CD14-positive monocyte (primary cell): Measurements from ENCODE around the gene HAPLN2. TPM values are rescaled to one million over a fixed set of nuclear protein-coding genes. Genes with fewer than 3 reads are reported as not detected.

ENCODE experiments used
- DNase-seq, 3 donors: peaks; one replicate each; pipeline ENCODE4 v3.0.0-alpha.2; 2011 to 2022
- H2AFZ ChIP-seq: 2 replicates; pipeline ENCODE4 v1.6.0; 2012; ENCODE audit warnings: mild to moderate bottlenecking, low read depth, low read length, inconsistent platforms; ENCODE audit not compliant: insufficient read depth, poor library complexity, severe bottlenecking
- H3K27ac ChIP-seq, 2 donors: 1 replicate in 1 of 2; 2 replicates in 1 of 2; pipeline ENCODE4 v1.5.1; 2012 to 2013; ENCODE audit warnings: low read length in 2 of 2, control low read depth in 1 of 2, inconsistent platforms in 1 of 2, low read depth in 1 of 2, mild to moderate bottlenecking in 1 of 2
- H3K27me3 ChIP-seq, 2 donors: one replicate each; pipeline versions ENCODE4 v1.6.0 to v1.6.1; 2011 to 2013; ENCODE audit warnings: low read length in 2 of 2; ENCODE audit not compliant: control insufficient read depth in 2 of 2, insufficient read depth in 2 of 2
- H3K36me3 ChIP-seq, 2 donors: replicated peaks in 1 of 2; 1 replicate in 1 of 2; 2 replicates in 1 of 2; pipeline versions ENCODE4 v1.5.1 to v1.6.1; 2012 to 2013; ENCODE audit warnings: low read length in 2 of 2, control low read depth in 1 of 2, inconsistent platforms in 1 of 2, mild to moderate bottlenecking in 1 of 2; ENCODE audit not compliant: insufficient read depth in 2 of 2, control insufficient read depth in 1 of 2
- H3K4me1 ChIP-seq, 2 donors: 1 replicate in 1 of 2; 2 replicates in 1 of 2; pipeline versions ENCODE4 v1.5.1 to v1.6.1; 2012 to 2013; ENCODE audit warnings: low read length in 2 of 2, control low read depth in 1 of 2, inconsistent platforms in 1 of 2, mild to moderate bottlenecking in 1 of 2, moderate library complexity in 1 of 2; ENCODE audit not compliant: insufficient read depth in 2 of 2, control insufficient read depth in 1 of 2
- H3K4me2 ChIP-seq: replicated peaks from 2 replicates; pipeline ENCODE3; 2012; ENCODE audit warnings: low read length, moderate library complexity, mild to moderate bottlenecking; ENCODE audit not compliant: poor library complexity, severe bottlenecking; ENCODE audit errors: extremely low read depth
- H3K4me3 ChIP-seq, 3 experiments: fragments of 200-600 bp in 1 of 3; sonication (generic) in 1 of 3; replicated peaks in 1 of 3; 1 replicate in 2 of 3; 2 replicates in 1 of 3; pipeline ENCODE4 v1.5.1; 2011 to 2013; ENCODE audit warnings: low read length in 3 of 3, mild to moderate bottlenecking in 3 of 3, control low read depth in 2 of 3, low read depth in 2 of 3, inconsistent platforms in 1 of 3, moderate library complexity in 1 of 3
- H3K79me2 ChIP-seq: 2 replicates; pipeline ENCODE4 v1.6.0; 2012; ENCODE audit warnings: mild to moderate bottlenecking, control low read depth, inconsistent platforms, low read length, moderate library complexity; ENCODE audit not compliant: insufficient read depth
- H3K9ac ChIP-seq: 2 replicates; pipeline ENCODE4 v1.6.0; 2017; ENCODE audit warnings: low read length, mild to moderate bottlenecking; ENCODE audit not compliant: insufficient read depth, poor library complexity, severe bottlenecking
- H3K9me3 ChIP-seq, 2 donors: replicated peaks in 1 of 2; 1 replicate in 1 of 2; 2 replicates in 1 of 2; pipeline versions ENCODE4 v1.5.1 to v1.6.1; 2012 to 2013; ENCODE audit warnings: low read length in 2 of 2, control low read depth in 1 of 2; ENCODE audit not compliant: control insufficient read depth in 1 of 2, insufficient read depth in 1 of 2
- H4K20me1 ChIP-seq: 2 replicates; pipeline ENCODE4 v1.6.0; 2012; ENCODE audit warnings: mild to moderate bottlenecking, low read length, control low read depth, moderate library complexity; ENCODE audit not compliant: insufficient read depth
- H3K27ac Mint-ChIP-seq, 7 donors: one replicate each; pipeline ENCODE4 v1.8.0; 2020; ENCODE audit warnings: mild to moderate bottlenecking in 7 of 7, mixed read lengths in 7 of 7, moderate library complexity in 6 of 7, inconsistent platforms in 2 of 7
- H3K27me3 Mint-ChIP-seq, 3 donors: one replicate each; pipeline ENCODE4 v1.8.0; 2021 to 2022; ENCODE audit warnings: low read depth in 3 of 3, mild to moderate bottlenecking in 3 of 3, mixed read lengths in 3 of 3, moderate library complexity in 3 of 3, inconsistent platforms in 1 of 3
- H3K36me3 Mint-ChIP-seq, 2 donors: one replicate each; pipeline ENCODE4 v1.8.0; 2020; ENCODE audit warnings: mixed read lengths in 2 of 2, inconsistent platforms in 1 of 2, mild to moderate bottlenecking in 1 of 2
- H3K4me1 Mint-ChIP-seq: one replicate; pipeline ENCODE4 v1.8.0; 2020; ENCODE audit warnings: mild to moderate bottlenecking, mixed read lengths
- H3K4me3 Mint-ChIP-seq, 2 donors: one replicate each; pipeline ENCODE4 v1.8.0; 2020; ENCODE audit warnings: mild to moderate bottlenecking in 2 of 2, mixed read lengths in 2 of 2, moderate library complexity in 1 of 2
- H3K9me3 Mint-ChIP-seq, 7 donors: one replicate each; pipeline ENCODE4 v1.8.0; 2020 to 2022; ENCODE audit warnings: mixed read lengths in 7 of 7, mild to moderate bottlenecking in 6 of 7, moderate library complexity in 6 of 7, inconsistent platforms in 2 of 7
- WGBS: methylation state at CpG from one replicate; pipeline ENCODE4 v1.1.5; 2013; ENCODE audit warnings: missing lambda C conversion rate; ENCODE audit not compliant: insufficient coverage; 5-methylcytosine and 5-hydroxymethylcytosine counted together
- intact Hi-C, 2 donors: fragments of 100-400 bp; cut with micrococcal nuclease; formaldehyde crosslinking; loops; one replicate each; pipeline versions ENCODE4 v1.15.0 to v1.15.1; 2023
- polyA minus RNA-seq: library from RNA; depleted of rRNA, polyadenylated mRNA; stranded (reverse); fragments of >200 nt; gene quantifications from 2 replicates; pipeline ENCODE4 v1.2.3, GENCODE V29; 2012
- polyA plus RNA-seq, 3 donors: library from polyadenylated mRNA; depleted of rRNA in 1 of 3; unstranded in 2 of 3; stranded (reverse) in 1 of 3; fragments of 300-500 nt in 2 of 3; fragments of >200 nt in 1 of 3; fragmentation: Illumina TruSeq in 2 of 3; gene quantifications; 1 replicate in 2 of 3; 2 replicates in 1 of 3; pipeline ENCODE4 v1.2.3, GENCODE V29; 2012 to 2021
- total RNA-seq, 12 experiments: library from RNA in 1 of 12; stranded (reverse) in 1 of 12; fragments of 120-200 nt in 1 of 12; gene quantifications; one replicate each; pipeline ENCODE4 v1.2.4 and lab custom pipeline; 2013 to 2026; ENCODE audit warnings: mixed read lengths in 6 of 12, inconsistent platforms in 1 of 12
- TF ChIP-seq, protein P1 (sequence below): fragments of 200-600 bp; IDR thresholded peaks from one replicate; pipeline ENCODE4 v1.8.0; 2022; ENCODE audit warnings: antibody characterized with exemption, mild to moderate bottlenecking

The HAPLN2 gene
- total RNA-seq (2013), result not detected
- not detected for polyA plus RNA-seq
- 0.08 TPM in 1 of 2 replicates, not detected in the other for polyA minus RNA-seq
- 0 to 0.90 (median 0.08) reads per million in 11 experiments for total RNA-seq (lab: John Stamatoyannopoulos, UW)

- intact Hi-C loops, result no loop called here
- H3K36me3 Mint-ChIP-seq, result no peaks in the 10 kb centered on the region
- WGBS, result 3% methylated on average over 3 of the region's 7 CpGs
These were observed at the start of gene HAPLN2 for GRCh38 chr1:156618853-156619581. HAPLN2 (plus strand) TSS chr1:156619415; CDS start chr1:156623491, 4,076 bp downstream.

DNA sequence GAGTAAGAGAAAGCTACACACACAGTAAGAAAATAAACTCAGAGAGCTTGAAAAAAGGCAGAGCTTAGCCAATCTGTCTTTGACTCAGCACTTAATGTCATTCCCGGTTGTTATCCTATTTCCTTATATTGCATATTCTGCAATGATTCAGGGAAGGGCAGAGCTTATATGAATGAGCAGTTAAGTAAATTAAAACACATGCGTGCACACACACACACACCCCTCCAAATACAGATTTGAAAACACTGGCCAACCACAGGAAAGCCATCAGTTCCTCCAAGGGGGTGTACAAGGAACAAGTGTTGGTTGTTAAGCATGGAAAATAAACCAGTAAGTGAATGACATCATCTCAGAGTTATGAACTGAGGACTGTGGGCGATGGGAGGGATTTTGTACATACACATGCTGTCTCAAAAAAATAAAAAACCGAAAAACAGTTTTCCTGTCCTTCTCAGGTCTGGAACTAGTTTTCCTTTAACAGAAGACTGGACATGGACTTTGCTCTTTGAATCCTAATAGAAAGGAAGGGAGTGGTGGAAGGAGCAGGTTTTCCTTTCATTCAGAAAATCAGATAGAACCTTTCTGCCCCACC, 47.9 kb upstream of the HAPLN2 start:
- no CpG with 5 or more reads among the region's 4 CpGs for WGBS
- peaks cover 2 to 7% (median 6%) of the 10 kb centered on the region in 3 donors for H3K27me3 Mint-ChIP-seq
- peaks cover 0 to 1% (median 0%) of the 10 kb centered on the region in 7 donors for H3K9me3 Mint-ChIP-seq
- H3K36me3 Mint-ChIP-seq, result peaks cover 22 to 25% of the 10 kb centered on the region in 2 donors
- H3K9me3 ChIP-seq, result no peaks in the 10 kb centered on the region
- peak overlapping the region in 1 of 3 experiments; percentile 77 for H3K4me3 ChIP-seq
- no peak overlapping the region for H3K27ac Mint-ChIP-seq
- H4K20me1 ChIP-seq, result no peaks in the 10 kb centered on the region
- H2AFZ ChIP-seq, result peak overlapping the region; percentile 68
- no peak for DNase-seq
- H3K27ac ChIP-seq, result no peak overlapping the region
- no peaks in the 10 kb centered on the region for H3K27me3 ChIP-seq
- H3K79me2 ChIP-seq, result peaks cover 32% of the 10 kb centered on the region
- intact Hi-C loops, result loop anchor here in 1 of 2 donors (5.0 kb wide), 1 partner anchor 79 kb away; no protein-coding TSS in a partner anchor
- H3K36me3 ChIP-seq, result peaks cover 0 to 20% of the 10 kb centered on the region in 2 donors
- peaks cover 22 to 24% of the 10 kb centered on the region in 2 donors for H3K4me1 ChIP-seq
- no peak overlapping the region for H3K9ac ChIP-seq
- H3K4me1 Mint-ChIP-seq, result peaks cover 29% of the 10 kb centered on the region
- H3K4me3 Mint-ChIP-seq, result peak overlapping the region in 1 of 2 donors; percentile 82
- H3K4me2 ChIP-seq, result peak overlapping the region; percentile 99
- TF ChIP-seq, protein P1, sequence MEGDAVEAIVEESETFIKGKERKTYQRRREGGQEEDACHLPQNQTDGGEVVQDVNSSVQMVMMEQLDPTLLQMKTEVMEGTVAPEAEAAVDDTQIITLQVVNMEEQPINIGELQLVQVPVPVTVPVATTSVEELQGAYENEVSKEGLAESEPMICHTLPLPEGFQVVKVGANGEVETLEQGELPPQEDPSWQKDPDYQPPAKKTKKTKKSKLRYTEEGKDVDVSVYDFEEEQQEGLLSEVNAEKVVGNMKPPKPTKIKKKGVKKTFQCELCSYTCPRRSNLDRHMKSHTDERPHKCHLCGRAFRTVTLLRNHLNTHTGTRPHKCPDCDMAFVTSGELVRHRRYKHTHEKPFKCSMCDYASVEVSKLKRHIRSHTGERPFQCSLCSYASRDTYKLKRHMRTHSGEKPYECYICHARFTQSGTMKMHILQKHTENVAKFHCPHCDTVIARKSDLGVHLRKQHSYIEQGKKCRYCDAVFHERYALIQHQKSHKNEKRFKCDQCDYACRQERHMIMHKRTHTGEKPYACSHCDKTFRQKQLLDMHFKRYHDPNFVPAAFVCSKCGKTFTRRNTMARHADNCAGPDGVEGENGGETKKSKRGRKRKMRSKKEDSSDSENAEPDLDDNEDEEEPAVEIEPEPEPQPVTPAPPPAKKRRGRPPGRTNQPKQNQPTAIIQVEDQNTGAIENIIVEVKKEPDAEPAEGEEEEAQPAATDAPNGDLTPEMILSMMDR, result no peak

More at GRCh38 chr1:156618853-156619581, at the start of gene HAPLN2:
- no peaks in the 10 kb centered on the region for H4K20me1 ChIP-seq
- Mint-ChIP-seq H3K27ac (no peak within 1 kb of the TSS), H3K27me3 (peaks cover 62 to 92% (median 70%) of the 10 kb centered on the region in 3 donors), H3K4me3 (peak within 1 kb of the TSS in 1 of 2 donors; percentile 62), H3K4me1 (peaks cover 1% of the 10 kb centered on the region), H3K9me3 (peaks cover 0 to 15% (median 0%) of the 10 kb centered on the region in 7 donors)
- no peak within 1 kb of the TSS for H2AFZ ChIP-seq
- no peak within 1 kb of the TSS for H3K27ac ChIP-seq
- no peak within 1 kb of the TSS for H3K4me2 ChIP-seq
- no peak for DNase-seq
- H3K9me3 ChIP-seq, result peaks cover 0 to 8% of the 10 kb centered on the region in 2 donors
- H3K9ac ChIP-seq, result no peak within 1 kb of the TSS
- no peaks in the 10 kb centered on the region for H3K36me3 ChIP-seq
- TF ChIP-seq, protein P1, result no peak
- H3K4me1 ChIP-seq, result peaks cover 1 to 5% of the 10 kb centered on the region in 2 donors
- no peaks in the 10 kb centered on the region for H3K79me2 ChIP-seq
- H3K4me3 ChIP-seq, result no peak within 1 kb of the TSS
- H3K27me3 ChIP-seq, result peaks cover 41 to 69% of the 10 kb centered on the region in 2 donors
